HepG2 (cell line): ENCODE results near the gene MKNK1. TPM values are rescaled to one million over a fixed set of nuclear protein-coding genes. Genes with fewer than 3 reads are reported as not detected.

ENCODE experiments used
- ATAC-seq: fragments of 200-7000 bp; cut with Tn5 transposase; 3 replicates; pipeline ENCODE4 v1.9.1; 2020; ENCODE audit warnings: mild to moderate bottlenecking, moderate library complexity
- BruUV-seq: library from RNA; stranded (reverse); fragments of 400-500 nt; replicated peaks from 2 replicates; lab custom pipeline; 2021; lab: Mats Ljungman, UMichigan
- CTCF ChIA-PET: fragments of 300-600 bp; formaldehyde crosslinking; extraction: SDS; loops from one replicate; lab custom pipeline; 2021; ENCODE audit warnings: low total read pairs, inconsistent platforms, low intra/inter-chr PET ratio; lab: Yijun Ruan, JAX
- POLR2A ChIA-PET: fragments of 350-600 bp; sonication (Branson Sonifier 250); formaldehyde crosslinking; loops from one replicate; lab custom pipeline; 2020; ENCODE audit warnings: antibody characterized with exemption, inconsistent platforms; lab: Yijun Ruan, JAX
- DNase-seq: peaks from one replicate; pipeline ENCODE4 v3.0.0-alpha.2; 2015; ENCODE audit warnings: low spot score
- FAIRE-seq: peaks from 3 replicates; lab custom pipeline; 2011; peaks lifted over from hg19 to GRCh38; lab: Jason Lieb, UNC
- H2AFZ ChIP-seq: one replicate; pipeline ENCODE4 v1.6.1; 2011; ENCODE audit warnings: low read length, inconsistent platforms
- H3K27ac ChIP-seq: fragments of 300-600 bp; 3 replicates; pipeline ENCODE4 v1.8.0; 2011; ENCODE audit warnings: mixed run types, mild to moderate bottlenecking, mixed read lengths, low read length, inconsistent platforms; ENCODE audit not compliant: insufficient read depth; ENCODE audit errors: extremely low read length
- H3K27me3 ChIP-seq, 2 experiments: fragments of 200-600 bp in 1 of 2; 2 replicates in 1 of 2; 3 replicates in 1 of 2; pipeline versions ENCODE4 v1.6.0 to v1.8.0; 2011; ENCODE audit warnings: low read length in 2 of 2, mild to moderate bottlenecking in 2 of 2, moderate library complexity in 2 of 2, inconsistent platforms in 1 of 2; ENCODE audit not compliant: insufficient read depth in 2 of 2, control insufficient read depth in 1 of 2
- H3K36me3 ChIP-seq, 2 experiments: fragments of 200-600 bp in 1 of 2; replicated peaks in 1 of 2; 2 replicates in 1 of 2; 3 replicates in 1 of 2; pipeline versions ENCODE4 v1.5.1 to v1.8.0; 2011; ENCODE audit warnings: low read length in 2 of 2, inconsistent platforms in 1 of 2; ENCODE audit not compliant: insufficient read depth in 2 of 2, control insufficient read depth in 1 of 2
- H3K4me1 ChIP-seq: 2 replicates; pipeline ENCODE4 v1.5.1; 2012; ENCODE audit warnings: low read length, inconsistent platforms; ENCODE audit not compliant: insufficient read depth
- H3K4me2 ChIP-seq: 2 replicates; pipeline ENCODE4 v1.6.0; 2011; ENCODE audit warnings: low read depth, low read length, inconsistent platforms
- H3K4me3 ChIP-seq, 3 experiments: fragments of 200-600 bp in 1 of 3; sonication (generic), shearing (Covaris generic) in 1 of 3; replicated peaks in 1 of 3; 2 replicates each; pipeline ENCODE4 v1.5.1; 2011 to 2016; ENCODE audit warnings: low read length in 3 of 3, inconsistent platforms in 2 of 3, low read depth in 2 of 3, mild to moderate bottlenecking in 2 of 3, control low read depth in 1 of 3, mixed read lengths in 1 of 3; ENCODE audit not compliant: insufficient read depth in 1 of 3
- H3K79me2 ChIP-seq: one replicate; pipeline ENCODE4 v1.6.1; 2011; ENCODE audit warnings: low read length, inconsistent platforms; ENCODE audit not compliant: insufficient read depth
- H3K9ac ChIP-seq: 2 replicates; pipeline ENCODE4 v1.6.0; 2011; ENCODE audit warnings: mild to moderate bottlenecking, low read depth, low read length, inconsistent platforms; ENCODE audit not compliant: insufficient read depth
- H3K9me3 ChIP-seq: 2 replicates; pipeline ENCODE4 v1.5.1; 2012; ENCODE audit warnings: mild to moderate bottlenecking, low read length
- H4K20me1 ChIP-seq: 2 replicates; pipeline ENCODE4 v1.6.0; 2011; ENCODE audit warnings: inconsistent platforms, mild to moderate bottlenecking, low read length, moderate library complexity; ENCODE audit not compliant: insufficient read depth
- CCDC6 ChIP-seq: sonication (generic); formaldehyde crosslinking; IDR thresholded peaks from 2 replicates; pipeline ENCODE4 v1.8.1; 2022; ENCODE audit warnings: mild to moderate bottlenecking, missing genetic modification reagents, moderate library complexity
- ELF1 ChIP-seq: sonication (generic); formaldehyde crosslinking; IDR thresholded peaks from 2 replicates; pipeline ENCODE4 v1.4.0; 2020; ENCODE audit warnings: missing genetic modification reagents
- FOXK2 ChIP-seq: fragments of 450-650 bp; IDR thresholded peaks from 2 replicates; pipeline ENCODE4 v1.6.1; 2016
- GABPB1 ChIP-seq: IDR thresholded peaks from 2 replicates; pipeline ENCODE4 v1.6.1; 2016; ENCODE audit warnings: mild to moderate bottlenecking, missing genetic modification reagents, moderate library complexity, missing compliant biosample characterization
- GRHL1 ChIP-seq: sonication (generic); formaldehyde crosslinking; conservative IDR thresholded peaks from 2 replicates; pipeline ENCODE4 v1.8.0; 2022; ENCODE audit warnings: missing genetic modification reagents
- KDM4B ChIP-seq: sonication (generic); formaldehyde crosslinking; IDR thresholded peaks from 2 replicates; pipeline ENCODE4 v1.4.0; 2020; ENCODE audit warnings: missing genetic modification reagents
- MBD4 ChIP-seq: IDR thresholded peaks from 2 replicates; pipeline ENCODE4 v1.6.1; 2012; ENCODE audit warnings: low read length, inconsistent platforms, borderline replicate concordance
- MEIS2 ChIP-seq: sonication (generic); formaldehyde crosslinking; IDR thresholded peaks from 2 replicates; pipeline ENCODE4 v1.9.0; 2021; ENCODE audit warnings: mild to moderate bottlenecking, missing genetic modification reagents
- NAIF1 ChIP-seq: sonication (generic); formaldehyde crosslinking; IDR thresholded peaks from 2 replicates; pipeline ENCODE4 v1.5.0; 2020; ENCODE audit warnings: mild to moderate bottlenecking, missing genetic modification reagents, borderline replicate concordance
- SRSF4 ChIP-seq: fragments of 200-400 bp; formaldehyde crosslinking; IDR thresholded peaks from one replicate; pipeline ENCODE4 v1.6.1; 2018; ENCODE audit warnings: mild to moderate bottlenecking, low read depth, low read length, moderate library complexity; ENCODE audit not compliant: poor library complexity, severe bottlenecking
- TP53 ChIP-seq: sonication (generic); formaldehyde crosslinking; conservative IDR thresholded peaks from 2 replicates; pipeline ENCODE4 v1.4.0; 2020; ENCODE audit warnings: missing genetic modification reagents
- ZBTB43 ChIP-seq: sonication (generic); formaldehyde crosslinking; conservative IDR thresholded peaks from 2 replicates; pipeline ENCODE4 v1.4.0; 2020; ENCODE audit warnings: missing genetic modification reagents
- ZNF18 ChIP-seq: sonication (generic); formaldehyde crosslinking; IDR thresholded peaks from 2 replicates; pipeline ENCODE4 v1.8.0; 2022; ENCODE audit warnings: mild to moderate bottlenecking, missing genetic modification reagents; ENCODE audit not compliant: insufficient replicate concordance
- ZNF337 ChIP-seq: sonication (generic); formaldehyde crosslinking; IDR thresholded peaks from 2 replicates; pipeline ENCODE4 v1.5.1; 2020; ENCODE audit warnings: missing genetic modification reagents, low read depth, mild to moderate bottlenecking, borderline replicate concordance
- WGBS: methylation state at CpG from one replicate; pipeline ENCODE4 v1.1.6; 2017; ENCODE audit warnings: low lambda C conversion rate; 5-methylcytosine and 5-hydroxymethylcytosine counted together
- in situ Hi-C: cut with HindIII; loops from 2 replicates; pipeline ENCODE4 v1.10.0; 2017; ENCODE audit warnings: low pct_unique_long_range_greater_than_20kb; ENCODE audit not compliant: extremely low pct_ligation_motif_present
- intact Hi-C: fragments of 100-400 bp; cut with micrococcal nuclease; formaldehyde crosslinking; loops from one replicate; pipeline ENCODE4 v1.10.0; 2022; ENCODE audit not compliant: unreplicated experiment
- polyA plus RNA-seq, 8 experiments: library from polyadenylated mRNA; depleted of rRNA in 3 of 8; stranded (reverse) in 7 of 8; unstranded in 1 of 8; fragments of >200 nt; fragmentation: Illumina TruSeq in 4 of 8; extraction: Trizol in 4 of 8; gene quantifications; 2 replicates each; pipeline versions ENCODE4 v1.2.1 to v1.2.3, GENCODE V29; 2011 to 2016; ENCODE audit warnings: low read depth in 4 of 8, missing spikeins in 1 of 8, mixed read lengths in 1 of 8; ENCODE audit not compliant: insufficient read depth in 1 of 8
- total RNA-seq, 5 experiments: library from RNA; depleted of rRNA; stranded (reverse); fragments of >200 nt; fragmentation: Illumina TruSeq; extraction: Trizol; gene quantifications; 2 replicates each; pipeline ENCODE4 v1.2.3, GENCODE V29; 2016; ENCODE audit warnings: low read depth in 1 of 5
- TF ChIP-seq, protein P1 (sequence below): sonication (generic); formaldehyde crosslinking; IDR thresholded peaks from 2 replicates; pipeline ENCODE4 v1.4.0; 2020; ENCODE audit warnings: missing genetic modification reagents
- TF ChIP-seq, protein P2 (sequence below): sonication (generic); formaldehyde crosslinking; IDR thresholded peaks from 2 replicates; pipeline ENCODE4 v1.4.0; 2020; ENCODE audit warnings: missing genetic modification reagents

MKNK1 gene
- total and polyA plus RNA-seq, 2 of the 13 experiments (the other 11 are each of a cell fraction or from before 2014, with no cell fraction given): 18.5 to 24.1 TPM

DNA sequence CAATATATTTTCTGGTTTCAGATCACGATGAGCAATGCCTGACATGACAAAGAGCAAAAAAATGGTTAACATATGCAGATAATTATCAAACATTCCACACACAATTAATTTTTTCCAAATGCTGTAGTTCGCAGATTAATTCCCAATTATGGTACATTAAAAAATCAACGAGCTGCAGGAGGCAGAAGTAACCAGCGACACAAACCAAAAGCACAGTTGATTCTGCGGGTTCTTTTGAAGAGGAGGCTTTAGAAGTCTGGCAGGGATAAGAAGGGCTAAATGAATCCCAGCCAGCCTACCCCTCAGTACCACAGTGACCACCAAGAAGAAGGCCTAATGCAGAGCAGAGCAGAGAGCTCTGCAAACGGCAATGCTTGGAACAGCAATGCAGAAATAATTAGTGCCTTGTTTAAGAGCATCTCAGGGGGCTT is 35.6 kb downstream of the MKNK1 start (continued):
- TF ChIP-seq ELF1 (CRISPR knock-in tag) (no peak), TP53 (CRISPR knock-in tag) (no peak), GRHL1 (CRISPR knock-in tag) (no peak), ZNF18 (CRISPR knock-in tag) (no peak), GABPB1 (no peak)

DNA sequence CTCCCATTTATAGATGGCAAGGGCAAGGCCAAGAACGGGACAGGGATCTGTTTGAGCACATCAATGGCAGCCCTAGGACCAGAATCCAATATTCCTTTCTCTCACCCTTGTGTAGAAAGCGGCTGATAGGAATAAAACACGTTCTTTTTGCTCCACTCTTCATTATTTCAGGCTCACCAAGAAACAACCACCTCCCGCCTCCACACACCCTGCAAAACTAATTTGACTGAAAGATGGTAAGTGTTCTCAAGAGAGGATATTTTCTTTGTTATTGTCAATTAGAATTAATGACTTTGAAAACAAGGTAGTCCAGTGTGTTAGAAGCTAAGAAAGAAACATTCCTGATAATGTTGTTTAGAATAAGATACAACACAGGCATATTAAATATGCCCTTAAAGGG is 40.7 kb downstream of the MKNK1 start:
- in situ Hi-C loops: no loop called here
- FAIRE-seq: no peak
- Histone ChIP-seq H3K4me3 (no peak overlapping the region), H3K79me2 (no peaks in the 10 kb centered on the region), H3K36me3 (peaks cover 8 to 22% of the 10 kb centered on the region in 2 experiments; a peak in 3 of 5 replicates), H4K20me1 (no peaks in the 10 kb centered on the region), H3K27me3 (no peaks in the 10 kb centered on the region; a peak in 1 of 5 replicates), H2AFZ (no peak overlapping the region), H3K9ac (no peak overlapping the region), H3K9me3 (no peaks in the 10 kb centered on the region), H3K4me1 (no peaks in the 10 kb centered on the region), H3K27ac (no peak overlapping the region), H3K4me2 (no peak overlapping the region)
- ATAC-seq: no peak
- intact Hi-C loops: no loop called here
- no peak for DNase-seq
- no TSS peak for BruUV-seq
- CTCF ChIA-PET: no interaction called here
- 95% methylated on average over 4 of the region's 4 CpGs for WGBS
- POLR2A ChIA-PET: no interaction called here
- no peak for TF ChIP-seq ZNF337
- TF ChIP-seq CCDC6 (CRISPR knock-in tag): no peak
- no peak for TF ChIP-seq MBD4
- no peak for TF ChIP-seq FOXK2
- no peak for TF ChIP-seq SRSF4
- TF ChIP-seq, protein P1, sequence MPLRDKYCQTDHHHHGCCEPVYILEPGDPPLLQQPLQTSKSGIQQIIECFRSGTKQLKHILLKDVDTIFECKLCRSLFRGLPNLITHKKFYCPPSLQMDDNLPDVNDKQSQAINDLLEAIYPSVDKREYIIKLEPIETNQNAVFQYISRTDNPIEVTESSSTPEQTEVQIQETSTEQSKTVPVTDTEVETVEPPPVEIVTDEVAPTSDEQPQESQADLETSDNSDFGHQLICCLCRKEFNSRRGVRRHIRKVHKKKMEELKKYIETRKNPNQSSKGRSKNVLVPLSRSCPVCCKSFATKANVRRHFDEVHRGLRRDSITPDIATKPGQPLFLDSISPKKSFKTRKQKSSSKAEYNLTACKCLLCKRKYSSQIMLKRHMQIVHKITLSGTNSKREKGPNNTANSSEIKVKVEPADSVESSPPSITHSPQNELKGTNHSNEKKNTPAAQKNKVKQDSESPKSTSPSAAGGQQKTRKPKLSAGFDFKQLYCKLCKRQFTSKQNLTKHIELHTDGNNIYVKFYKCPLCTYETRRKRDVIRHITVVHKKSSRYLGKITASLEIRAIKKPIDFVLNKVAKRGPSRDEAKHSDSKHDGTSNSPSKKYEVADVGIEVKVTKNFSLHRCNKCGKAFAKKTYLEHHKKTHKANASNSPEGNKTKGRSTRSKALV (CRISPR knock-in tag): no peak
- no peak for TF ChIP-seq KDM4B (CRISPR knock-in tag)
- TF ChIP-seq, protein P2, sequence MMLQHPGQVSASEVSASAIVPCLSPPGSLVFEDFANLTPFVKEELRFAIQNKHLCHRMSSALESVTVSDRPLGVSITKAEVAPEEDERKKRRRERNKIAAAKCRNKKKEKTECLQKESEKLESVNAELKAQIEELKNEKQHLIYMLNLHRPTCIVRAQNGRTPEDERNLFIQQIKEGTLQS (CRISPR knock-in tag): no peak
- TF ChIP-seq MEIS2: no peak
- TF ChIP-seq NAIF1 (CRISPR knock-in tag): no peak
- no peak for TF ChIP-seq ZBTB43 (CRISPR knock-in tag)
